ENCODE data around the gene ZMYND11.

ZMYND11 gene

DNA sequence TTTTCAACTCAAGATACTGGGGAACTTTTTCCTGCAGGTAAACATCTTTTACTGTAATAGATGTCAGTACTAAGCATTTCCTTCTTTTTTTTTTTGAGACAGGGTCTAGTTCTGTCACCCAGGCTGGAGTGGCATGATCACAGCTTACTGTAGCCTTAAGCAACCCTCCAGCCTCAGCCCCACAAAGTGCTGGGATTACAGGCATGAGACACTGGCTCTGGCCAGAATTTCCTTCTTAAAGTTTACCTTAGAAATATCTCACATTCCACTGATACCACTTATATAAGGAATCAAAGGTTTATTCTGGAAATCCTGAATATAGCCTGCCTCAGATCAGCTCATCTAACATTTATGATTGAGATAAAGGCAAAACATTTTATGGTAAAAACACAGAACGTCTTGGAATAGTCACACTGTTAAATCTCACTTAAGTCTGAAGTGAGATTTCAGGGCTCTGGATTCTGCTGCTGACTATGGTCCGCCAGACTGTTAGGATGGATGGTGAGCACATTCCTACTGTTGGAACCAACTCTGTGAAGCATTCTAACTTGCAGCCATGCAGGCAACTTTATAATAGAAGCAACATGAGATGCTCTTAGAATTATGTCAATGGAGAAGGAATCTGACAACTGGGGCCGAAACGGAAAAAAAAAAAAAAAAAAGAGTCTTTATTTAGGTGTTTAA lies 151.9 kb downstream of the ZMYND11 start:
- in situ Hi-C loops (cut with HindIII; ENCODE audit: low sequenced_read_pairs) = no loop called here
- no peak for DNase-seq (ENCODE audit: low read depth)
- no peak for TF ChIP-seq CTCF (IDR thresholded peaks at IDR 0.05; ENCODE audit: low read depth, low read length, missing control alignments)
- no peak overlapping the region for H3K4me3 ChIP-seq (ENCODE audit: low read depth, low read length)

GRCh38 chr10:287814-288213 lies 152.6 kb downstream of the ZMYND11 start:
- in situ Hi-C loops (cut with HindIII; ENCODE audit: low sequenced_read_pairs) = no loop called here
- H3K4me3 ChIP-seq (ENCODE audit: low read depth, low read length) = no peak overlapping the region

GRCh38 chr10:288316-289200 lies 153.3 kb downstream of the ZMYND11 start:
- DNase-seq (ENCODE audit: low read depth) = no peak
- no peak for TF ChIP-seq CTCF (IDR thresholded peaks at IDR 0.05; ENCODE audit: low read depth, low read length, missing control alignments)
- no peak overlapping the region for H3K4me3 ChIP-seq (ENCODE audit: low read depth, low read length)
- in situ Hi-C loops (cut with HindIII; ENCODE audit: low sequenced_read_pairs) = no loop called here

More at GRCh38 chr10:287814-288213, 152.6 kb downstream of the ZMYND11 start:
- peak; percentile 35 for TF ChIP-seq CTCF (IDR thresholded peaks at IDR 0.05; ENCODE audit: low read depth, low read length, missing control alignments)
- no peak for DNase-seq (ENCODE audit: low read depth)

- H3K4me3 ChIP-seq (ENCODE audit: low read depth, low read length) = no peak overlapping the region
- DNase-seq (ENCODE audit: low read depth) = no peak
- no peak for TF ChIP-seq CTCF (IDR thresholded peaks at IDR 0.05; ENCODE audit: low read depth, low read length, missing control alignments)
- in situ Hi-C loops (cut with HindIII; ENCODE audit: low sequenced_read_pairs) = no loop called here
These were observed 154.3 kb downstream of the ZMYND11 start for GRCh38 chr10:289581-289980.

DNA sequence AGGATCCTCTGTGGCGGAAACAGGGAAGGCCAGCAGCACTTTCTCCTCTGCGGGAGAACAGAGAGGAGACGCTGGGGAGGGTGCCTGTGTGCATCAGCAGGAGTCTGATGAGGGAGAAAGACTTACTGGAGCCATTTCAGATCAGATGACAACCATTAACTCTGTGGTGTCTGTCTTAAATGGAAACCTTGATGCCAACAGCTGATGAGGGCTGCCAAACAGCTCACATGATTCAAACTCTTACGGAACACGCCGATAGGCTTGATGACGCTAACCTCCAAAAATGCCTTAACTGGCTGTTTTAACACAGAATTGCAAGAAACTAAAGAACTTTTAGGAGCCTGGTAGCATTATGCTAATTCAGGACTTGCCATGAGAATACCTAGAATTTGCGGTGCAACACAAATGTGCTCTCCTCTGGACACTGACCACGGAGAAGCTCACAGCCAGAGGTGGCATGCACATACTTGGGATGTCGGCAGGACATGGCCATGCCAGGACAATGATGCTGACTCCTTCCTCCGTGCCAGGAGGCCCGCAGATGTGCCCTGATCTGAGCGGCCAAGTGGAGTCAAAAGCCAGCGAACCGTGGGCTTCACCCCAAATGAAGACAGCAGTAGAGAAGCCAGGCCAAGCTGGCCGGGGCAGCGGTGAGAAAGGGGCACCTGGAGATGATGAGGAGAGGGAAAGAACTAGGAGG lies 154.9 kb downstream of the ZMYND11 start:
- H3K4me3 ChIP-seq (ENCODE audit: low read depth, low read length) = no peak overlapping the region
- in situ Hi-C loops (cut with HindIII; ENCODE audit: low sequenced_read_pairs) = no loop called here
- TF ChIP-seq CTCF (IDR thresholded peaks at IDR 0.05; ENCODE audit: low read depth, low read length, missing control alignments) = no peak
- no peak for DNase-seq (ENCODE audit: low read depth)

GRCh38 chr10:293636-294035 lies 158.4 kb downstream of the ZMYND11 start:
- TF ChIP-seq CTCF (IDR thresholded peaks at IDR 0.05; ENCODE audit: low read depth, low read length, missing control alignments) = no peak
- no peak for DNase-seq (ENCODE audit: low read depth)
- H3K4me3 ChIP-seq (ENCODE audit: low read depth, low read length) = no peak overlapping the region
- in situ Hi-C loops (cut with HindIII; ENCODE audit: low sequenced_read_pairs) = no loop called here

Data from astrocyte of the cerebellum (primary cell).